GM23338 (cell line): ENCODE measurements around the gene TECPR2. TPM values are rescaled to one million over a fixed set of nuclear protein-coding genes. Genes with fewer than 3 reads are reported as not detected.

Experiments
- CREB1 ChIP-seq: fragments of 250-450 bp; sonication (Bioruptor Pico); IDR thresholded peaks from 2 replicates; pipeline ENCODE4 v1.5.0; 2020; ENCODE audit warnings: low read depth, mild to moderate bottlenecking, moderate library complexity
- EZH2phosphoT487 ChIP-seq: fragments of 200-600 bp; sonication (generic); IDR thresholded peaks from one replicate; pipeline ENCODE4 v1.8.1; 2018; ENCODE audit warnings: antibody characterized with exemption; ENCODE audit not compliant: unreplicated experiment
- NANOG ChIP-seq: IDR thresholded peaks from 2 replicates; pipeline ENCODE4 v1.6.1; 2016; ENCODE audit warnings: antibody characterized with exemption, borderline replicate concordance
- STAT1 ChIP-seq: IDR thresholded peaks from one replicate; pipeline ENCODE4 v1.6.1; 2016; ENCODE audit warnings: antibody characterized with exemption; ENCODE audit not compliant: unreplicated experiment
- ZNF114 ChIP-seq: fragments of 250-450 bp; sonication (Bioruptor Pico); IDR thresholded peaks from 2 replicates; pipeline ENCODE4 v1.5.0; 2020; ENCODE audit warnings: mild to moderate bottlenecking, moderate library complexity
- ZNF331 ChIP-seq: fragments of 250-450 bp; sonication (Bioruptor Pico); IDR thresholded peaks from 2 replicates; pipeline ENCODE4 v1.5.0; 2020; ENCODE audit warnings: low read depth, mild to moderate bottlenecking, moderate library complexity
- polyA plus RNA-seq: library from polyadenylated mRNA; unstranded; fragments of >200 nt; fragmentation: Nextera tagmentation; extraction: Ambion mirVana; gene quantifications from 2 replicates; pipeline ENCODE4 v1.2.1, GENCODE V29; 2016
- total RNA-seq: library from RNA; depleted of rRNA; stranded (reverse); fragments of >200 nt; shearing (Covaris generic); gene quantifications from 2 replicates; pipeline ENCODE4 v1.2.3, GENCODE V29; 2014
- TF ChIP-seq, protein P1 (sequence below): fragments of 250-450 bp; sonication (Bioruptor Pico); IDR thresholded peaks from 2 replicates; pipeline ENCODE4 v1.5.0; 2020; ENCODE audit warnings: mild to moderate bottlenecking, moderate library complexity
- TF ChIP-seq, protein P2 (sequence below): IDR thresholded peaks from 2 replicates; pipeline ENCODE4 v1.6.1; 2016; ENCODE audit warnings: antibody characterized with exemption

Gene TECPR2
- total and polyA plus RNA-seq, 2 experiments from 2014 or later: 4.8 to 20.5 TPM

DNA sequence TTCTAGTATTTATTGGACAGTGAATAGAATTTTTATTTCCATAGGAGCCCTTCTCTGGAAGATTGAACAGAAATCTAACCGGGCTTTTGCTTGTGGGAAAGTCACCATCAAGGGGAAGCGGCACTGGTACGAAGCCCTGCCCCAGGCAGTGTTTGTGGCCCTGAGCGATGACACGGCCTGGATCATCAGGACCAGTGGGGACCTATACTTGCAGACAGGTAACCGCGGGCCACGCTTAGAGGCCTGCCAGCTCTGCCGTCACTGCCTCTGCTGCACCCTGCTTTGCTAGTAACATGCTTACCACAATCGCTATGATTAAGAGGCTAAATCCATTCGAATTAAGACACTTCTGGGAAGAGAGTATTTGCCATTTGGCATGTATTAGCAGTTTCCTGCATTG is 77.7 kb downstream of the TECPR2 start (continued):
- TF ChIP-seq, protein P1, sequence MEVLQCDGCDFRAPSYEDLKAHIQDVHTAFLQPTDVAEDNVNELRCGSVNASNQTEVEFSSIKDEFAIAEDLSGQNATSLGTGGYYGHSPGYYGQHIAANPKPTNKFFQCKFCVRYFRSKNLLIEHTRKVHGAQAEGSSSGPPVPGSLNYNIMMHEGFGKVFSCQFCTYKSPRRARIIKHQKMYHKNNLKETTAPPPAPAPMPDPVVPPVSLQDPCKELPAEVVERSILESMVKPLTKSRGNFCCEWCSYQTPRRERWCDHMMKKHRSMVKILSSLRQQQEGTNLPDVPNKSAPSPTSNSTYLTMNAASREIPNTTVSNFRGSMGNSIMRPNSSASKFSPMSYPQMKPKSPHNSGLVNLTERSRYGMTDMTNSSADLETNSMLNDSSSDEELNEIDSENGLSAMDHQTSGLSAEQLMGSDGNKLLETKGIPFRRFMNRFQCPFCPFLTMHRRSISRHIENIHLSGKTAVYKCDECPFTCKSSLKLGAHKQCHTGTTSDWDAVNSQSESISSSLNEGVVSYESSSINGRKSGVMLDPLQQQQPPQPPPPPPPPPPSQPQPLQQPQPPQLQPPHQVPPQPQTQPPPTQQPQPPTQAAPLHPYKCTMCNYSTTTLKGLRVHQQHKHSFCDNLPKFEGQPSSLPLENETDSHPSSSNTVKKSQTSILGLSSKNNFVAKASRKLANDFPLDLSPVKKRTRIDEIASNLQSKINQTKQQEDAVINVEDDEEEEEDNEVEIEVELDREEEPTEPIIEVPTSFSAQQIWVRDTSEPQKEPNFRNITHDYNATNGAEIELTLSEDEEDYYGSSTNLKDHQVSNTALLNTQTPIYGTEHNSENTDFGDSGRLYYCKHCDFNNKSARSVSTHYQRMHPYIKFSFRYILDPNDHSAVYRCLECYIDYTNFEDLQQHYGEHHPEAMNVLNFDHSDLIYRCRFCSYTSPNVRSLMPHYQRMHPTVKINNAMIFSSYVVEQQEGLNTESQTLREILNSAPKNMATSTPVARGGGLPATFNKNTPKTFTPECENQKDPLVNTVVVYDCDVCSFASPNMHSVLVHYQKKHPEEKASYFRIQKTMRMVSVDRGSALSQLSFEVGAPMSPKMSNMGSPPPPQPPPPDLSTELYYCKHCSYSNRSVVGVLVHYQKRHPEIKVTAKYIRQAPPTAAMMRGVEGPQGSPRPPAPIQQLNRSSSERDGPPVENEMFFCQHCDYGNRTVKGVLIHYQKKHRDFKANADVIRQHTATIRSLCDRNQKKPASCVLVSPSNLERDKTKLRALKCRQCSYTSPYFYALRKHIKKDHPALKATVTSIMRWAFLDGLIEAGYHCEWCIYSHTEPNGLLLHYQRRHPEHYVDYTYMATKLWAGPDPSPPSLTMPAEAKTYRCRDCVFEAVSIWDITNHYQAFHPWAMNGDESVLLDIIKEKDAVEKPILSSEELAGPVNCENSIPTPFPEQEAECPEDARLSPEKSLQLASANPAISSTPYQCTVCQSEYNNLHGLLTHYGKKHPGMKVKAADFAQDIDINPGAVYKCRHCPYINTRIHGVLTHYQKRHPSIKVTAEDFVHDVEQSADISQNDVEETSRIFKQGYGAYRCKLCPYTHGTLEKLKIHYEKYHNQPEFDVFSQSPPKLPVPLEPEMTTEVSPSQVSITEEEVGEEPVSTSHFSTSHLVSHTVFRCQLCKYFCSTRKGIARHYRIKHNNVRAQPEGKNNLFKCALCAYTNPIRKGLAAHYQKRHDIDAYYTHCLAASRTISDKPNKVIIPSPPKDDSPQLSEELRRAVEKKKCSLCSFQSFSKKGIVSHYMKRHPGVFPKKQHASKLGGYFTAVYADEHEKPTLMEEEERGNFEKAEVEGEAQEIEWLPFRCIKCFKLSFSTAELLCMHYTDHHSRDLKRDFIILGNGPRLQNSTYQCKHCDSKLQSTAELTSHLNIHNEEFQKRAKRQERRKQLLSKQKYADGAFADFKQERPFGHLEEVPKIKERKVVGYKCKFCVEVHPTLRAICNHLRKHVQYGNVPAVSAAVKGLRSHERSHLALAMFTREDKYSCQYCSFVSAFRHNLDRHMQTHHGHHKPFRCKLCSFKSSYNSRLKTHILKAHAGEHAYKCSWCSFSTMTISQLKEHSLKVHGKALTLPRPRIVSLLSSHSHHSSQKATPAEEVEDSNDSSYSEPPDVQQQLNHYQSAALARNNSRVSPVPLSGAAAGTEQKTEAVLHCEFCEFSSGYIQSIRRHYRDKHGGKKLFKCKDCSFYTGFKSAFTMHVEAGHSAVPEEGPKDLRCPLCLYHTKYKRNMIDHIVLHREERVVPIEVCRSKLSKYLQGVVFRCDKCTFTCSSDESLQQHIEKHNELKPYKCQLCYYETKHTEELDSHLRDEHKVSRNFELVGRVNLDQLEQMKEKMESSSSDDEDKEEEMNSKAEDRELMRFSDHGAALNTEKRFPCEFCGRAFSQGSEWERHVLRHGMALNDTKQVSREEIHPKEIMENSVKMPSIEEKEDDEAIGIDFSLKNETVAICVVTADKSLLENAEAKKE (CRISPR knock-in tag): no peak
- no peak for TF ChIP-seq CREB1 (CRISPR knock-in tag)
- TF ChIP-seq EZH2phosphoT487: no peak
- TF ChIP-seq ZNF114 (CRISPR knock-in tag): no peak
- no peak for TF ChIP-seq ZNF331 (CRISPR knock-in tag)
- TF ChIP-seq, protein P2, sequence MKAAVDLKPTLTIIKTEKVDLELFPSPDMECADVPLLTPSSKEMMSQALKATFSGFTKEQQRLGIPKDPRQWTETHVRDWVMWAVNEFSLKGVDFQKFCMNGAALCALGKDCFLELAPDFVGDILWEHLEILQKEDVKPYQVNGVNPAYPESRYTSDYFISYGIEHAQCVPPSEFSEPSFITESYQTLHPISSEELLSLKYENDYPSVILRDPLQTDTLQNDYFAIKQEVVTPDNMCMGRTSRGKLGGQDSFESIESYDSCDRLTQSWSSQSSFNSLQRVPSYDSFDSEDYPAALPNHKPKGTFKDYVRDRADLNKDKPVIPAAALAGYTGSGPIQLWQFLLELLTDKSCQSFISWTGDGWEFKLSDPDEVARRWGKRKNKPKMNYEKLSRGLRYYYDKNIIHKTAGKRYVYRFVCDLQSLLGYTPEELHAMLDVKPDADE: no peak
- no peak for TF ChIP-seq NANOG
- TF ChIP-seq STAT1: no peak
